ENCODE results near the gene MTERF4. TPM values are rescaled to one million over a fixed set of nuclear protein-coding genes. Genes with fewer than 3 reads are reported as not detected.

The MTERF4 gene
- total and polyA plus RNA-seq, 2 of the 13 experiments (the other 11 are each of a cell fraction or from before 2014, with no cell fraction given), result 50.5 to 59.8 TPM

GRCh38 chr2:241122376-241123002 lies 20.4 kb upstream of the MTERF4 start (continued):
- TF ChIP-seq, protein P1, sequence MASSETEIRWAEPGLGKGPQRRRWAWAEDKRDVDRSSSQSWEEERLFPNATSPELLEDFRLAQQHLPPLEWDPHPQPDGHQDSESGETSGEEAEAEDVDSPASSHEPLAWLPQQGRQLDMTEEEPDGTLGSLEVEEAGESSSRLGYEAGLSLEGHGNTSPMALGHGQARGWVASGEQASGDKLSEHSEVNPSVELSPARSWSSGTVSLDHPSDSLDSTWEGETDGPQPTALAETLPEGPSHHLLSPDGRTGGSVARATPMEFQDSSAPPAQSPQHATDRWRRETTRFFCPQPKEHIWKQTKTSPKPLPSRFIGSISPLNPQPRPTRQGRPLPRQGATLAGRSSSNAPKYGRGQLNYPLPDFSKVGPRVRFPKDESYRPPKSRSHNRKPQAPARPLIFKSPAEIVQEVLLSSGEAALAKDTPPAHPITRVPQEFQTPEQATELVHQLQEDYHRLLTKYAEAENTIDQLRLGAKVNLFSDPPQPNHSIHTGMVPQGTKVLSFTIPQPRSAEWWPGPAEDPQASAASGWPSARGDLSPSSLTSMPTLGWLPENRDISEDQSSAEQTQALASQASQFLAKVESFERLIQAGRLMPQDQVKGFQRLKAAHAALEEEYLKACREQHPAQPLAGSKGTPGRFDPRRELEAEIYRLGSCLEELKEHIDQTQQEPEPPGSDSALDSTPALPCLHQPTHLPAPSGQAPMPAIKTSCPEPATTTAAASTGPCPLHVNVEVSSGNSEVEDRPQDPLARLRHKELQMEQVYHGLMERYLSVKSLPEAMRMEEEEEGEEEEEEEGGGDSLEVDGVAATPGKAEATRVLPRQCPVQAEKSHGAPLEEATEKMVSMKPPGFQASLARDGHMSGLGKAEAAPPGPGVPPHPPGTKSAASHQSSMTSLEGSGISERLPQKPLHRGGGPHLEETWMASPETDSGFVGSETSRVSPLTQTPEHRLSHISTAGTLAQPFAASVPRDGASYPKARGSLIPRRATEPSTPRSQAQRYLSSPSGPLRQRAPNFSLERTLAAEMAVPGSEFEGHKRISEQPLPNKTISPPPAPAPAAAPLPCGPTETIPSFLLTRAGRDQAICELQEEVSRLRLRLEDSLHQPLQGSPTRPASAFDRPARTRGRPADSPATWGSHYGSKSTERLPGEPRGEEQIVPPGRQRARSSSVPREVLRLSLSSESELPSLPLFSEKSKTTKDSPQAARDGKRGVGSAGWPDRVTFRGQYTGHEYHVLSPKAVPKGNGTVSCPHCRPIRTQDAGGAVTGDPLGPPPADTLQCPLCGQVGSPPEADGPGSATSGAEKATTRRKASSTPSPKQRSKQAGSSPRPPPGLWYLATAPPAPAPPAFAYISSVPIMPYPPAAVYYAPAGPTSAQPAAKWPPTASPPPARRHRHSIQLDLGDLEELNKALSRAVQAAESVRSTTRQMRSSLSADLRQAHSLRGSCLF (CRISPR knock-in tag; IDR thresholded peaks at IDR 0.05; ENCODE audit: borderline replicate concordance), result no peak

- no peak for ATAC-seq
- H4K20me1 ChIP-seq (ENCODE audit: insufficient read depth, low read length), result no peaks in the 10 kb centered on the region
- WGBS (ENCODE audit: low lambda C conversion rate), result 90% methylated on average over 5 of the region's 5 CpGs
- no peak overlapping the region for H3K4me2 ChIP-seq (ENCODE audit: low read depth, low read length)
- H3K79me2 ChIP-seq (ENCODE audit: insufficient read depth, low read length), result no peaks in the 10 kb centered on the region
- H3K27me3 ChIP-seq (ENCODE audit: control insufficient read depth in 1 of 2, insufficient read depth in 2 of 2, low read length in 2 of 2), result no peaks in the 10 kb centered on the region
- peak; percentile 72; the same call in 1 of the 2 replicates for TF ChIP-seq ATF7 (IDR thresholded peaks at IDR 0.05)
- no peak for TF ChIP-seq ATF7 (CRISPR knock-in tag; IDR thresholded peaks at IDR 0.05)
- TF ChIP-seq, protein P2, sequence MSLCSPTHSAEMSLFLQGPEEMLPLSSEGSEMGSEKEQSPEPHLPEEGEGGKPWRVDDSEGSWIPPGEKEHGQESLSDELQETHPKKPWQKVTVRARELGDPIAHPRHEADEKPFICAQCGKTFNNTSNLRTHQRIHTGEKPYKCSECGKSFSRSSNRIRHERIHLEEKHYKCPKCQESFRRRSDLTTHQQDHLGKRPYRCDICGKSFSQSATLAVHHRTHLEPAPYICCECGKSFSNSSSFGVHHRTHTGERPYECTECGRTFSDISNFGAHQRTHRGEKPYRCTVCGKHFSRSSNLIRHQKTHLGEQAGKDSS (CRISPR knock-in tag; IDR thresholded peaks at IDR 0.05; ENCODE audit: borderline replicate concordance, low read depth), result no peak
- H3K36me3 ChIP-seq (replicated peaks in 1 of 2; ENCODE audit: control insufficient read depth in 1 of 2, insufficient read depth in 2 of 2, low read length in 2 of 2), result peaks cover 14 to 23% of the 10 kb centered on the region in 2 experiments; a peak in 4 of 5 replicates
- DNase-seq (ENCODE audit: low spot score), result no peak
- H3K4me1 ChIP-seq (ENCODE audit: insufficient read depth, low read length), result no peaks in the 10 kb centered on the region
- no peak overlapping the region for H3K4me3 ChIP-seq (replicated peaks in 1 of 3; ENCODE audit: insufficient read depth in 1 of 3, low read depth in 2 of 3, low read length in 3 of 3)
- H3K9me3 ChIP-seq (ENCODE audit: low read length), result no peaks in the 10 kb centered on the region
- peak; percentile 18 for FAIRE-seq
- in situ Hi-C loops (cut with HindIII; ENCODE audit: extremely low pct_ligation_motif_present, low pct_unique_long_range_greater_than_20kb) (no loop called here), intact Hi-C loops (cut with micrococcal nuclease; ENCODE audit: unreplicated experiment) (no loop called here)
- ChIA-PET POLR2A (no interaction called here), CTCF (ENCODE audit: low intra/inter-chr PET ratio, low total read pairs) (no interaction called here)
- H2AFZ ChIP-seq (ENCODE audit: low read length), result no peak overlapping the region
- no peak overlapping the region for H3K27ac ChIP-seq (ENCODE audit: extremely low read length, insufficient read depth, low read length)
- H3K9ac ChIP-seq (ENCODE audit: insufficient read depth, low read depth, low read length), result no peak overlapping the region
- BruUV-seq (replicated peaks), result no TSS peak
Measured at GRCh38 chr2:241121008-241121407, 18.9 kb upstream of the MTERF4 start.
